LNCaP clone FGC (cell line): ENCODE data around the gene ATRIP.

ENCODE experiments used
- DNase-seq: peaks from one replicate; pipeline ENCODE4 v3.0.0-alpha.2; 2011; ENCODE audit warnings: low read depth
- H3K4me3 ChIP-seq: 2 replicates; pipeline ENCODE4 v1.5.1; 2011; ENCODE audit warnings: mild to moderate bottlenecking, low read depth, low read length, control low read depth
- TF ChIP-seq, protein P1 (sequence below): IDR thresholded peaks from 2 replicates; pipeline ENCODE4 v1.5.1; 2012; ENCODE audit warnings: mild to moderate bottlenecking; ENCODE audit not compliant: control insufficient read depth, insufficient read depth; ENCODE audit errors: extremely low read depth

Gene ATRIP

DNA sequence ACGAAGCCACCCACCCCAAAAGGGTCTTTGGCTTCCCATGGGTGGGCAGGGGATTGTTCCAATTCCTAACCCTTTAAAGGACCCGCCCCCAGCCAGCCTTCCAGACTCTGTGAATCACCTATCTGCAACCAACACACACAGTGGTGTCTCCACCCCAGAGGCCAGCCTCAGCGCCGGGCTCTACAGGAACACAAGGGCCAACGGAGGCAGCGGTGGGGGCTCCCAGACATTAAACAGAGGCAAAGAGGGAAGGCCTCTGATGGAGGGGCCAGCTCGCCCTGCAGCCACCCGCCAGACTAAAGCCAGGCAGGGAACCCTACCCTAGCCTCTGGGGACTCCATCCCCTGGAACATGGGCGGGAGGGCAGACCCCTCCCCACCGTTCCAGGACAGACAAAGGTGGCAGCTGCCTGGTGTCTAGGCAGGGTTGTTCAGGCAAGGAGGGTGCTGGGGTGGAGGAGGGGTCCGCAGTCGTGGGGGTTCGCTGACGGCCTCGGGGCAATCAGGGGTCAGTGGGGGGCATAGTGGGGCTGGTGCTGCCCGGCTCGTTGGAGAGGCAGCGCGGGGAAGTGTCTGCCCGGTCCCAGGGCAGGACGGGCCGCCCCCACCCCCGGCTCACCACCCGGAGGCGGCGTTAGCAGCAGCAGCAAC is 57.0 kb downstream of the ATRIP start:
- peak overlapping the region; percentile 72 for H3K4me3 ChIP-seq
- no peak for DNase-seq
- TF ChIP-seq, protein P1, sequence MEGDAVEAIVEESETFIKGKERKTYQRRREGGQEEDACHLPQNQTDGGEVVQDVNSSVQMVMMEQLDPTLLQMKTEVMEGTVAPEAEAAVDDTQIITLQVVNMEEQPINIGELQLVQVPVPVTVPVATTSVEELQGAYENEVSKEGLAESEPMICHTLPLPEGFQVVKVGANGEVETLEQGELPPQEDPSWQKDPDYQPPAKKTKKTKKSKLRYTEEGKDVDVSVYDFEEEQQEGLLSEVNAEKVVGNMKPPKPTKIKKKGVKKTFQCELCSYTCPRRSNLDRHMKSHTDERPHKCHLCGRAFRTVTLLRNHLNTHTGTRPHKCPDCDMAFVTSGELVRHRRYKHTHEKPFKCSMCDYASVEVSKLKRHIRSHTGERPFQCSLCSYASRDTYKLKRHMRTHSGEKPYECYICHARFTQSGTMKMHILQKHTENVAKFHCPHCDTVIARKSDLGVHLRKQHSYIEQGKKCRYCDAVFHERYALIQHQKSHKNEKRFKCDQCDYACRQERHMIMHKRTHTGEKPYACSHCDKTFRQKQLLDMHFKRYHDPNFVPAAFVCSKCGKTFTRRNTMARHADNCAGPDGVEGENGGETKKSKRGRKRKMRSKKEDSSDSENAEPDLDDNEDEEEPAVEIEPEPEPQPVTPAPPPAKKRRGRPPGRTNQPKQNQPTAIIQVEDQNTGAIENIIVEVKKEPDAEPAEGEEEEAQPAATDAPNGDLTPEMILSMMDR: no peak

DNA sequence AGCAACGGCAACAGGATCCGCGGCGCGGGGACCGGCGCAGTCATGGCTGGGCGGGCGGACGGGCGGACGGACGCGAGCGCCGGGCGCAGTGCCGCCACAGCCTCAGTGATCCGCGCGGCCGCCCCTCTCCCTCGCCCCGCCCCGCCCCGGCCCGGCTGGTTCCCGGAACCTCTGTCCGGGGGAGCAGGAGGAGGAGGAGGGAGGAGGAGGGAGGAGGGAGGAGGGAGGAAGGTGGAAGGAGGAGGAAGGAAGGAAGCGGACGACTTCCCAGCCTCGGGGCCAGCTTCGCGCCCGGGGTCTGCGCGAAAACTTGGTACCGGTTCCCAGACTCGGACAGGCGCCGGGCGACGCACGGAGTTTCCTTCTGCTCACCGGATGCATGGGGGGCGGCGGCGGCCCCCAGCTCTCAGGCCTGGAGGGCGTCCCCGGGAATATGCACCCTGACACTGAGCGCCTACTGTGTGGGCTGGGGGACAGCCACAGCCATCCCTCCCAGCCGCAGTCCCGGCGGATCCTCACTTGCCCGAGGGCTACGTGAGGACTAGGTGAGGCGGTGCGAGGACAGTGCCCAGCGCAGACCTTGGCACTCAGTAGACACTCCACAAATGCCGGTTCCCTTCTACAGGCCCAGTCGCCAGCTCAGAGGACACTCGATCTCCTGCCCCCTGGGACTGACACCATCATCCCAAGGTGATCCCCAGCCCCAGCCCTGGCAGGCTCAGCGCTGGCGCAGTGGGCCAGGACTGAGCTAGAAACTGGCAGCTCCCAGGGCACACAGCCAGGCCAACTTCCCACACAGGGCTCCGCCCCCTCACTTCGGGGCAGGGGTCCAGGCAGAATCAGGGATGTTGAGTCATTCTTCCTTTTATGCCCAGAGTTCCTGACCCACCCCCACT is 57.8 kb downstream of the ATRIP start, which contains the start of gene SHISA5:
Gene SHISA5, minus strand, starts transcription at position 124 of the 896 bp plus-strand sequence. Its CDS starts 80 bp downstream, at position 44.
- H3K4me3 ChIP-seq: peak within 1 kb of the TSS; percentile 72
- no peak for DNase-seq
- TF ChIP-seq, protein P1: no peak

DNA sequence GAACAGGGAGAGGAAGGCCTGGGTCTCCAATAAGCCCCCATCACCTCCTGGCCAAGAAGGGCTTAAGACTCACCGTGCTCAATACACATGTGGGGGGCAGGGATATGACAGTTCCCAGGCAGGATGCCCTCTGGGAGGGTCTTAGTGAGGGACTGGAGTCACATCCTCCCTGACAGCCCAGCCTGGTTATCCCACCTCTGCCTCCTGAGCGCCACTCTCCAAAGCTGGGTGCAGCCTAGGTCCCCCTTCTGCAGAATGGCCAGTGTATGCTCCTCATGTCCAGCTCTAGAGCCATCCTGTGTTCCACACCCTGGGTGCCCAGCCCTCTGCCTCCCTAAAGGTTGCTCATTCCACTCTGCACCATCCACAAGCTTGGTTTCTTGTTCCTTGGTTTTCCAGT is 58.6 kb downstream of the ATRIP start:
- peak overlapping the region; percentile 72 for H3K4me3 ChIP-seq
- DNase-seq: no peak
- TF ChIP-seq, protein P1: no peak

DNA sequence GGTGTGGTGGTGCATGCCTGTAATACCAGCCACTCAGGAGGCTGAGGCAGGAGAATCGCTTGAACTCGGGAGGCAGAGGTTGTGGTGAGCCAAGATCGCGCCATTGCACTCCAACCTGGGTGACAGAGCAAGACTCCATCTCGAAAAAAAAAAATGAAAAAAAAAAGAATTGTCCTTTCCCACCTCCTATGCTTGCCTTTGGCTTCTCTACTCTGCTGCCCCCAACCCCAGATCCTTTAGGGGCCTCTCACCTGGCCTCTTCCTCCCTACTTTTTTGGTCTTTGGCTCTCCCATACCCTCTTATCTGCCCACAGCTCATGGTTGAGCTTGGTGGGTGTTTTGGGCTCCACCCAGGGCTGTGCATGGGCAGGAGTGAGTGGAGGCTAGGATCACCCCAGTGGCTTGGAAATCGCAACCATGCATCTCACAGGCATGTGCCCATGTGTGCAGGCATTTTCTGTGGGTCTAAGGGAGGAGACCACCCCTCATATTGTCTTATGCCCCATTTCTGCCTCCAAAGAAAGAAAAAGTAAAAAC is 59.5 kb downstream of the ATRIP start:
- no peak overlapping the region for H3K4me3 ChIP-seq
- no peak for DNase-seq
- TF ChIP-seq, protein P1: no peak

DNA sequence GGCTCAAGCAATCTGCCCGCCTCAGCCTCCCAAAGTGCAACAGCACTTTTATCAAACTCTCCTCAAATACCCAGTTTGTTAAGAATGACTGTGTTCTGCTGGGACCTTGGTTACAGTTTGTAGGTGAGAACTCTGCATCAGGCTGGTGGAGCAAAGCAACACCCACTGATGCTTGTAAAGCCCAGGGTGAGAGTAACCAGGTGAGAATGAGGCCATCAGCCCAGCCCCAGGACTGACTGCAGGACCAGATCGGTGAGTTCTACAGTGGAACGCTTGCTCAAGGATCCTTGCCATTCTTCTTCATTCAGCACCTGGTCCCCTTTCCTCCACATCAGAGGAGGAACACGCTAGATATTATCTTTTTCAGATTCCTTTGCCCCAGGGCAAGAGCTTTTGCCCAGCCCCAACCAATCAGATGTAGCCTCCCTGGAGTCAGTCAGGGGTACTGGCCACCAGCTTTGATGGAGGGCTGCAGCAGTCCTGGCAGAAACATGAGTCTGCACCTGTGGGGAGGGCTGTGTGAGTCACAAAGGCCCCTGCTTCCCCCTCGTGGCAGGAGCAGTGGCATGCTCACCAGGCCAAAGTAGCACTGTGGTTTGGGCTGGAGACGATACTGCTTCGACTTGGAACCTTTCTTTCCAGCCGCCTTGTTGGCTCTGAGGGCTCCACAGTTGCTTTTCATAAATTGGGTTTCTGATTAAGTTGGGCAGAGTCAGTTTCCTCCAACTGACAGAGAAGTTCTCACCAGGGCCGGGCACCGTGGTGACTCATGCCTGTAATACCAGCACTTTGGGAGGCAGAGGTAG is 60.9 kb downstream of the ATRIP start:
- TF ChIP-seq, protein P1: peak; percentile 48
- DNase-seq: peak; percentile 31
- H3K4me3 ChIP-seq: no peak overlapping the region

DNA sequence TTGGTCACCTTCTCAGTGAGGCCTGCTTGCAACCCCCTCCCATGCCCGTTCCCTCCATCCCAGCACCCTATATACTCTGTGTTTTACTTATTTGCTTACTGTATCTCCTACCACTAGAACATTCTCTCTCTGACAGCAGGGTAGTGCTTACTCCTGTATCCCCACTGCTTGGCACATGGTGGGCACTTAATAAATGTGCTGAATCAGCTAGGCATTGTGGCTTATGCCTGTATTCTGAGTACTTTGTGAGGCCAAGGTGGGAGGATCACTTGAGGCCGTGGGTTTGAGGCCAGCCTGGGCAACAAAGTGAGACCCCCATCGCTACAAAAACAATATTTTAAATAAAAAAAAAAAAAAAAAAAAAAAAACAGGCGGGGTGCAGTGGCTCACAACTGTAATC is 65.0 kb downstream of the ATRIP start:
- H3K4me3 ChIP-seq: no peak overlapping the region
- no peak for DNase-seq
- TF ChIP-seq, protein P1: no peak
